Glutamatergic neuron (in vitro differentiated cells): Measurements from ENCODE around the gene HPCA. TPM values are rescaled to one million over a fixed set of nuclear protein-coding genes. Genes with fewer than 3 reads are reported as not detected.
A peak's percentile ranks its signal among the peaks of the same experiment; 100 is the strongest.

Source experiments
- DNase-seq: peaks from one replicate; pipeline ENCODE4 v3.0.0; 2022
- H3K27ac Mint-ChIP-seq: one replicate; pipeline ENCODE4 v1.8.0; 2020; ENCODE audit warnings: mild to moderate bottlenecking, mixed read lengths, inconsistent platforms; ENCODE audit not compliant: unreplicated experiment
- H3K27me3 Mint-ChIP-seq: one replicate; pipeline ENCODE4 v1.8.0; 2020; ENCODE audit warnings: mild to moderate bottlenecking, moderate library complexity, mixed read lengths, inconsistent platforms; ENCODE audit not compliant: unreplicated experiment
- H3K36me3 Mint-ChIP-seq: one replicate; pipeline ENCODE4 v1.8.0; 2020; ENCODE audit warnings: mild to moderate bottlenecking, mixed read lengths, inconsistent platforms; ENCODE audit not compliant: unreplicated experiment
- H3K4me1 Mint-ChIP-seq: one replicate; pipeline ENCODE4 v1.8.0; 2020; ENCODE audit warnings: mild to moderate bottlenecking, low read depth, mixed read lengths, inconsistent platforms; ENCODE audit not compliant: unreplicated experiment
- H3K4me3 Mint-ChIP-seq: one replicate; pipeline ENCODE4 v1.8.0; 2020; ENCODE audit warnings: mild to moderate bottlenecking, mixed read lengths, inconsistent platforms; ENCODE audit not compliant: unreplicated experiment
- H3K9me3 Mint-ChIP-seq: one replicate; pipeline ENCODE4 v1.8.0; 2020; ENCODE audit warnings: mild to moderate bottlenecking, moderate library complexity, mixed read lengths, inconsistent platforms; ENCODE audit not compliant: unreplicated experiment
- CTCF ChIP-seq: fragments of 200-600 bp; sonication (generic); IDR thresholded peaks from one replicate; pipeline ENCODE4 v1.5.0; 2021; ENCODE audit not compliant: partially characterized antibody, unreplicated experiment
- total RNA-seq: library from RNA; stranded (reverse); fragmentation: NEBNext Ultra II Directional; extraction: Animal tissue kit (Norgen Biotek cat#: 25700); gene quantifications from one replicate; pipeline ENCODE4 v1.2.1, GENCODE V29; 2021; ENCODE audit not compliant: unreplicated experiment

HPCA gene
- total RNA-seq, 1 donor from 2014 or later = 156 TPM

GRCh38 chr1:32892368-32893197 lies 6.3 kb downstream of the HPCA start:
- Mint-ChIP-seq H3K4me3 (peak overlapping the region; percentile 76), H3K9me3 (peaks cover 15% of the 10 kb centered on the region), H3K27ac (peak overlapping the region; percentile 67), H3K36me3 (peaks cover 7% of the 10 kb centered on the region), H3K4me1 (peaks cover 28% of the 10 kb centered on the region), H3K27me3 (peaks cover 13% of the 10 kb centered on the region)
- peak; percentile 91 for DNase-seq
- peak; percentile 97 for TF ChIP-seq CTCF

- H3K4me3 Mint-ChIP-seq = peak overlapping the region; percentile 81
- peaks cover 14% of the 10 kb centered on the region for H3K9me3 Mint-ChIP-seq
- DNase-seq = peak; percentile 74
- H3K27ac Mint-ChIP-seq = no peak overlapping the region
- TF ChIP-seq CTCF = peak; percentile 72
- H3K36me3 Mint-ChIP-seq = peaks cover 7% of the 10 kb centered on the region
- H3K27me3 Mint-ChIP-seq = peaks cover 13% of the 10 kb centered on the region
- H3K4me1 Mint-ChIP-seq = peaks cover 24% of the 10 kb centered on the region
Observed at GRCh38 chr1:32893198-32894018, 7.1 kb downstream of the HPCA start.

GRCh38 chr1:32894019-32894600 lies 7.8 kb downstream of the HPCA start:
- peaks cover 7% of the 10 kb centered on the region for H3K36me3 Mint-ChIP-seq
- H3K27ac Mint-ChIP-seq = no peak overlapping the region
- TF ChIP-seq CTCF = no peak
- peaks cover 14% of the 10 kb centered on the region for H3K9me3 Mint-ChIP-seq
- peak overlapping the region; percentile 81 for H3K4me3 Mint-ChIP-seq
- no peak for DNase-seq
- H3K4me1 Mint-ChIP-seq = peaks cover 22% of the 10 kb centered on the region
- peaks cover 13% of the 10 kb centered on the region for H3K27me3 Mint-ChIP-seq

GRCh38 chr1:32894681-32895080 lies 8.4 kb downstream of the HPCA start:
- Mint-ChIP-seq H3K4me3 (no peak overlapping the region), H3K9me3 (peaks cover 9% of the 10 kb centered on the region), H3K4me1 (peaks cover 19% of the 10 kb centered on the region), H3K27me3 (peaks cover 10% of the 10 kb centered on the region), H3K27ac (no peak overlapping the region), H3K36me3 (peaks cover 1% of the 10 kb centered on the region)
- no peak for DNase-seq
- TF ChIP-seq CTCF = no peak
